Measurements from ENCODE around the gene CLHC1. TPM values are rescaled to one million over a fixed set of nuclear protein-coding genes. Genes with fewer than 3 reads are reported as not detected.

Gene CLHC1
- total and polyA plus RNA-seq, 10 of the 15 experiments (the other 5 are each of a cell fraction or from before 2014, with no cell fraction given): 2.6 to 6.8 (median 4.7) TPM

DNA sequence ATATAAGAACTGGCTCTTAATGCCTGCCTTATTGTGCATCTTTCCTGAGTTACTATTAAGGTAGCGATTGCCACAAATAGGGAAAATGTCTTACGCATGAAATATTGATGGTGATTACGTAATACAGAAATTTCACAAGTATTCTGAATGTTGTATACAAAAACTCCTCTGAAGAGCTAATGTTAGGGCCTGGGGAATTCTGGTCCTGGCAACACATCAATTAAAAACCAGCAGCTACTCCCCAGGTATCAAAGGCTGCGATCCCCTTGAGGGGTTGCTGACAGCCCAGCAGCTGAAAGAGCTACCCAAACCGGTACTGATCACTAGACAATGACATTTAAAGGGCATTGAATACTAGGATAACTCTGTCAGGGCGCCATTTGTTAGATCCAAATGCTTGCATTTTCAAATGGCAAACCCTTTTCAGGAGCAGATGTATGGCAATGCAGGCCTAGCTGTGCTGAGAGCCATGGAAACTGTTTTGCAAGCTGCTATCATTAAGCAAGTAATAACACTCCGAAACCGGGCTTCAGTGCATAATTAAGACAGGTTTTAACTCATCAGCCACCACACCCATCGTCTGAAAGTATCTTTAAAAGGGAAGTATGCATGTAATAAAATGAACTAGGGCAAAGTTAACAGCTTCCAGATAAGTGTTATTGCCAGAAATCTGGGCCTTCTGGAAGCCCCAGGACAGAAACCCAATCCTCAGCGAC lies 78.4 kb downstream of the CLHC1 start:
- H3K27ac ChIP-seq (ENCODE audit: control insufficient read depth, insufficient read depth): no peak overlapping the region
- H3K9me3 ChIP-seq (replicated peaks; ENCODE audit: control insufficient read depth, insufficient read depth, low read length): no peaks in the 10 kb centered on the region
- SMC1A ChIA-PET (ENCODE audit: uncharacterized antibody, unreplicated experiment): interaction anchor here (0.6 to 3.7 kb wide), 22 partner anchors 11 to 330 kb away, joined by 3 to 25 read pairs (median 4); partner anchors contain the start of gene RTN4
- FAIRE-seq (peak; percentile 27), DNase-seq (ENCODE audit: low read depth, low spot score) (no peak), ATAC-seq (peak; percentile 65)
- CTCF ChIA-PET: interaction anchor here (0.9 to 3.0 kb wide), 13 partner anchors 9 to 254 kb away, joined by 3 to 16 read pairs (median 4); no protein-coding TSS in a partner anchor
- 38% methylated on average over 10 of the region's 10 CpGs for WGBS (ENCODE audit: insufficient coverage, insufficient replicate concordance, low lambda C conversion rate, missing lambda C conversion rate)
- peaks cover 23% of the 10 kb centered on the region for H3K4me1 ChIP-seq (ENCODE audit: control insufficient read depth, insufficient read depth, low read length)
- TF ChIP-seq CREM (IDR thresholded peaks at IDR 0.05; ENCODE audit: low read depth) (0 out of 2 replicates have a peak, but pooled peaks have one; percentile 17), CBX5 (IDR thresholded peaks at IDR 0.05; ENCODE audit: low read depth) (no peak), STAT3 (IDR thresholded peaks at IDR 0.05; ENCODE audit: low read depth, low read length) (no peak), MEF2A (IDR thresholded peaks at IDR 0.05; ENCODE audit: insufficient read depth, low read depth, low read length) (no peak), SPI1 (IDR thresholded peaks at IDR 0.05; ENCODE audit: borderline replicate concordance, insufficient read depth, low read depth, low read length) (no peak), MTA2 (IDR thresholded peaks at IDR 0.05; ENCODE audit: low read depth) (peak; percentile 76), BCL11A (IDR thresholded peaks at IDR 0.05; ENCODE audit: low read depth, low read length) (peak; percentile 23; the same call in 1 of the 2 replicates)
- TF ChIP-seq, protein P1, sequence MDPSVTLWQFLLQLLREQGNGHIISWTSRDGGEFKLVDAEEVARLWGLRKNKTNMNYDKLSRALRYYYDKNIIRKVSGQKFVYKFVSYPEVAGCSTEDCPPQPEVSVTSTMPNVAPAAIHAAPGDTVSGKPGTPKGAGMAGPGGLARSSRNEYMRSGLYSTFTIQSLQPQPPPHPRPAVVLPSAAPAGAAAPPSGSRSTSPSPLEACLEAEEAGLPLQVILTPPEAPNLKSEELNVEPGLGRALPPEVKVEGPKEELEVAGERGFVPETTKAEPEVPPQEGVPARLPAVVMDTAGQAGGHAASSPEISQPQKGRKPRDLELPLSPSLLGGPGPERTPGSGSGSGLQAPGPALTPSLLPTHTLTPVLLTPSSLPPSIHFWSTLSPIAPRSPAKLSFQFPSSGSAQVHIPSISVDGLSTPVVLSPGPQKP (IDR thresholded peaks at IDR 0.05; ENCODE audit: low read depth, low read length): no peak
- POLR2A ChIA-PET: interaction anchor here (0.7 to 1.7 kb wide), 4 partner anchors 17 to 104 kb away, joined by 3 to 8 read pairs (median 4); partner anchors contain the start of gene RTN4
- no peak overlapping the region for H3K9ac ChIP-seq (ENCODE audit: control insufficient read depth, insufficient read depth, low read length)
- no TSS peak for BruUV-seq (replicated peaks)
- no peaks in the 10 kb centered on the region for H4K20me1 ChIP-seq (ENCODE audit: control insufficient read depth, insufficient read depth)
- in situ Hi-C loops (cut with MboI) (no loop called here), intact Hi-C loops (cut with micrococcal nuclease; ENCODE audit: unreplicated experiment) (no loop called here)
- H3K4me2 ChIP-seq (ENCODE audit: control insufficient read depth, insufficient read depth): no peak overlapping the region; the same call in 1 of the 2 replicates
- peak overlapping the region; percentile 21 for H2AFZ ChIP-seq (ENCODE audit: control insufficient read depth, low read depth, low read length)
- no peaks in the 10 kb centered on the region for H3K36me3 ChIP-seq (ENCODE audit: control insufficient read depth in 2 of 2, insufficient read depth in 2 of 2, low read length in 1 of 2)
- no peaks in the 10 kb centered on the region for H3K79me2 ChIP-seq (ENCODE audit: control insufficient read depth, insufficient read depth, low read length)
- RAD21 ChIA-PET (ENCODE audit: unreplicated experiment): interaction anchor here (0.8 to 2.6 kb wide), 9 partner anchors 9 to 254 kb away, joined by 3 to 10 read pairs (median 4); partner anchors contain the start of gene RTN4
- H3K4me3 ChIP-seq: no peak overlapping the region
- H3K27me3 ChIP-seq (replicated peaks in 1 of 2; ENCODE audit: control insufficient read depth in 2 of 2, insufficient read depth in 2 of 2, low read length in 1 of 2): no peaks in the 10 kb centered on the region
